Body of pancreas (tissue), 4 donors: Measurements from ENCODE around the gene CKLF.

Experiments
- CTCF ChIP-seq, 7 experiments: fragments of 450-650 bp in 4 of 7; fragments of 200-600 bp in 3 of 7; sonication (generic) in 3 of 7; IDR thresholded peaks; one replicate each; pipeline ENCODE4 v1.5.1; 2016 to 2019; ENCODE audit warnings: antibody characterized with exemption in 7 of 7
- POLR2A ChIP-seq, 3 donors: fragments of 450-650 bp; IDR thresholded peaks; one replicate each; pipeline ENCODE4 v1.6.1; 2016; ENCODE audit warnings: antibody characterized with exemption in 3 of 3, mild to moderate bottlenecking in 2 of 3

GRCh38 chr16:66598111-66598510 lies 45.7 kb downstream of the CKLF start:
- TF ChIP-seq CTCF (IDR thresholded peaks at IDR 0.05) = no peak
- no peak for TF ChIP-seq POLR2A (IDR thresholded peaks at IDR 0.05)
